ENCODE measurements around the gene REG4. TPM values are rescaled to one million over a fixed set of nuclear protein-coding genes. Genes with fewer than 3 reads are reported as not detected.
A peak's percentile ranks its signal among the peaks of the same experiment; 100 is the strongest.

REG4 gene
- polyA plus RNA-seq, 3 donors: not detected

DNA sequence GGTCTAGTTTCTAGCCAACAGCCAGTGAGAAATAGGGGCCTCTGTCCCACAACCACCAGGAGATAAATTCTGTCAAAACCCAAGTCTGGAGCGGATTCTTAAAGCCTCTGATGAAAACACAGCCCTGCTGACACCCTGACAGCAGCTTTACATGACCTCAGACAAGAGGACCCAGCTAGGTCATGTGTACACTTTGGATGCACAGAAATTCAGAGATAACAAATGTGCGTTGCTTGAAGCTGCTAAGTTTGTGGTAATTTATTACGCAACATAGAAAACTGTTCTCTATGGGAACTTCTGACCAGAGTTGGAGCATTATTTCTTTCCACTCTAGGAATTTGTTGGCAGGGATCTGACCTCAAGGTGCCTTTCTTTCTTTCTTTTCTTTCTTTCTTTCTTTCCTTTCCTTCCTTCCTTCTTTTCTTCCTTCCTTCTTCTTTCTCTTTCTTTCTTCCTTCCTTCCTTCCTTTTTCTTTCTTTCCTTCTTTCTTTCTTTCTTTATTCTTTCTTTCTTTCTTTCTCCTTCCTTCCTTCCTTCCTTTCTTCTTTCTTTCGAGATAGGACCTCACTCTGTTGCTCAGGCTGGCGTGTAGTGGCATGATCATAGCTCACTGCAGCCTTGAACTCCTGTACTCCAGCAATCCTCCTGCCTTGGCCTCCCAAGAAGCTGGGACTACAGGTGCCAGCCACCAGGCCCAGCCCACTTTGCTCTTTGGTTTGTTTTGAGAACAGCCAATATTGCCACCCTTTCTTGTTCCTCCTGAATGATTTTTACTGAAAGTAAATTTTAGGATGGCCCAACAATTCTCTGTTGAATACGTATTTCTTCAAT is 27.7 kb downstream of the REG4 start:
- Mint-ChIP-seq H3K27ac (peak overlapping the region; percentile 30 to 77 (median 73)), H3K27me3 (ENCODE audit: low read depth in 3 of 3) (peaks cover 0 to 2% (median 0%) of the 10 kb centered on the region in 3 donors), H3K9me3 (peaks cover 0 to 2% (median 0%) of the 10 kb centered on the region in 7 donors), H3K36me3 (no peaks in the 10 kb centered on the region), H3K4me3 (no peak overlapping the region), H3K4me1 (peaks cover 54% of the 10 kb centered on the region)
- peak overlapping the region in 1 of 2 donors; percentile 21 for H3K27ac ChIP-seq (ENCODE audit: low read depth in 1 of 2, low read length in 2 of 2)
- no peaks in the 10 kb centered on the region for H3K27me3 ChIP-seq (ENCODE audit: control insufficient read depth in 2 of 2, insufficient read depth in 2 of 2, low read length in 2 of 2)
- intact Hi-C loops (cut with micrococcal nuclease): no loop called here
- H3K4me3 ChIP-seq (replicated peaks in 1 of 3; ENCODE audit: low read depth in 2 of 3, low read length in 3 of 3): no peak overlapping the region
- H4K20me1 ChIP-seq (ENCODE audit: insufficient read depth, low read length): no peaks in the 10 kb centered on the region
- no peak overlapping the region for H2AFZ ChIP-seq (ENCODE audit: insufficient read depth, low read depth, low read length, poor library complexity, severe bottlenecking)
- peaks cover 53 to 63% of the 10 kb centered on the region in 2 donors for H3K4me1 ChIP-seq (ENCODE audit: control insufficient read depth in 1 of 2, insufficient read depth in 2 of 2, low read length in 2 of 2)
- no peak overlapping the region for H3K4me2 ChIP-seq (replicated peaks; ENCODE audit: extremely low read depth, low read length, poor library complexity, severe bottlenecking)
- no peaks in the 10 kb centered on the region for H3K9me3 ChIP-seq (replicated peaks in 1 of 2; ENCODE audit: control insufficient read depth in 1 of 2, insufficient read depth in 1 of 2, low read length in 2 of 2)
- WGBS (ENCODE audit: insufficient coverage): 31% methylated on average over 2 of the region's 6 CpGs
- TF ChIP-seq, protein P1, sequence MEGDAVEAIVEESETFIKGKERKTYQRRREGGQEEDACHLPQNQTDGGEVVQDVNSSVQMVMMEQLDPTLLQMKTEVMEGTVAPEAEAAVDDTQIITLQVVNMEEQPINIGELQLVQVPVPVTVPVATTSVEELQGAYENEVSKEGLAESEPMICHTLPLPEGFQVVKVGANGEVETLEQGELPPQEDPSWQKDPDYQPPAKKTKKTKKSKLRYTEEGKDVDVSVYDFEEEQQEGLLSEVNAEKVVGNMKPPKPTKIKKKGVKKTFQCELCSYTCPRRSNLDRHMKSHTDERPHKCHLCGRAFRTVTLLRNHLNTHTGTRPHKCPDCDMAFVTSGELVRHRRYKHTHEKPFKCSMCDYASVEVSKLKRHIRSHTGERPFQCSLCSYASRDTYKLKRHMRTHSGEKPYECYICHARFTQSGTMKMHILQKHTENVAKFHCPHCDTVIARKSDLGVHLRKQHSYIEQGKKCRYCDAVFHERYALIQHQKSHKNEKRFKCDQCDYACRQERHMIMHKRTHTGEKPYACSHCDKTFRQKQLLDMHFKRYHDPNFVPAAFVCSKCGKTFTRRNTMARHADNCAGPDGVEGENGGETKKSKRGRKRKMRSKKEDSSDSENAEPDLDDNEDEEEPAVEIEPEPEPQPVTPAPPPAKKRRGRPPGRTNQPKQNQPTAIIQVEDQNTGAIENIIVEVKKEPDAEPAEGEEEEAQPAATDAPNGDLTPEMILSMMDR (IDR thresholded peaks at IDR 0.05): no peak
- no peak overlapping the region for H3K9ac ChIP-seq (ENCODE audit: insufficient read depth, low read length, poor library complexity, severe bottlenecking)
- peak in 1 of 3 donors; percentile 8 for DNase-seq
- no peaks in the 10 kb centered on the region for H3K36me3 ChIP-seq (replicated peaks in 1 of 2; ENCODE audit: control insufficient read depth in 1 of 2, insufficient read depth in 2 of 2, low read length in 2 of 2)
- H3K79me2 ChIP-seq (ENCODE audit: insufficient read depth, low read length): no peaks in the 10 kb centered on the region

DNA sequence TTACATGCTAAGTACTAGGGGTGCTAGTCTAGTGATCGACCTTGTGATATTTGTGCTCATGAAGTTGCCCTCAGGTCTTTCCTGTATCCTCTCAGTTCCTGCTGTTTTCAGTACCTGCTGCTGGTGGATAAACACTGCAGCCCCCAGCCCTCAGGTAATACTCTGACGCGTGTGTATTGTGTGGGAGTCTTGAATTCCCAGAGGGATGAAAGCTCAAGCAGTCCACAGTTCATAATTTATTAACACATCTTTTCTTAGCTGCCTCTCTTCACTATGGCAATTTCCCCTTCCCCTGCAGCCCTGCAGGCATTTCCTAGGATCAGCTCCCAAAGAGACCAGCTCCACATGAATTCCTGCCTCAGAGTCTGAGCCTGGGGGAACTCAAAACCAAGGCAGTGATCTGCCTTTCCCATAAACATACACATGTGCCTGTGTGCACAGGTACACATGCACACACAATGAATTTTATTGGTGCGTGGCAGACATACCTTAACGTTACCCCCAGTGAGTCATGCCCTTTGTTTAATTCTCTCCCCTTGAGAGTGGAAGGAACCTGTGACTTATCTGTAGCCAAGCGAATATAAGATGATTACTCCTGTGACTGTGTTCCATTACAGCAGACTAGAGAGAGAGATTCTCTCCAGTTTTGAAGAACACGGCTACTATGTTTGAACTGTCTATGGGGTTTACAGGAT is 28.5 kb downstream of the REG4 start:
- TF ChIP-seq, protein P1 (IDR thresholded peaks at IDR 0.05): no peak
- H4K20me1 ChIP-seq (ENCODE audit: insufficient read depth, low read length): no peaks in the 10 kb centered on the region
- no peak overlapping the region for H3K27ac ChIP-seq (ENCODE audit: low read depth in 1 of 2, low read length in 2 of 2)
- H3K4me3 ChIP-seq (replicated peaks in 1 of 3; ENCODE audit: low read depth in 2 of 3, low read length in 3 of 3): no peak overlapping the region
- Mint-ChIP-seq H3K4me1 (peaks cover 53% of the 10 kb centered on the region), H3K4me3 (no peak overlapping the region), H3K9me3 (peaks cover 0 to 2% (median 0%) of the 10 kb centered on the region in 7 donors), H3K36me3 (no peaks in the 10 kb centered on the region), H3K27me3 (ENCODE audit: low read depth in 3 of 3) (peaks cover 0 to 2% (median 0%) of the 10 kb centered on the region in 3 donors), H3K27ac (peak overlapping the region in 2 of 7 donors; percentile 28 to 72)
- WGBS (ENCODE audit: insufficient coverage): no CpG with 5 or more reads among the region's 7 CpGs
- no peak overlapping the region for H2AFZ ChIP-seq (ENCODE audit: insufficient read depth, low read depth, low read length, poor library complexity, severe bottlenecking)
- H3K79me2 ChIP-seq (ENCODE audit: insufficient read depth, low read length): no peaks in the 10 kb centered on the region
- H3K27me3 ChIP-seq (ENCODE audit: control insufficient read depth in 2 of 2, insufficient read depth in 2 of 2, low read length in 2 of 2): no peaks in the 10 kb centered on the region
- H3K36me3 ChIP-seq (replicated peaks in 1 of 2; ENCODE audit: control insufficient read depth in 1 of 2, insufficient read depth in 2 of 2, low read length in 2 of 2): no peaks in the 10 kb centered on the region
- no peak for DNase-seq
- intact Hi-C loops (cut with micrococcal nuclease): no loop called here
- peaks cover 51 to 57% of the 10 kb centered on the region in 2 donors for H3K4me1 ChIP-seq (ENCODE audit: control insufficient read depth in 1 of 2, insufficient read depth in 2 of 2, low read length in 2 of 2)
- H3K9ac ChIP-seq (ENCODE audit: insufficient read depth, low read length, poor library complexity, severe bottlenecking): no peak overlapping the region
- no peaks in the 10 kb centered on the region for H3K9me3 ChIP-seq (replicated peaks in 1 of 2; ENCODE audit: control insufficient read depth in 1 of 2, insufficient read depth in 1 of 2, low read length in 2 of 2)
- no peak overlapping the region for H3K4me2 ChIP-seq (replicated peaks; ENCODE audit: extremely low read depth, low read length, poor library complexity, severe bottlenecking)

Data from CD14-positive monocyte (primary cell).